Upper lobe of left lung (tissue), 4 donors: ENCODE results near the gene CCDC195.

Source experiments
- CTCF ChIP-seq, 6 experiments: fragments of 450-650 bp in 4 of 6; fragments of 200-600 bp in 2 of 6; sonication (generic) in 2 of 6; IDR thresholded peaks; one replicate each; pipeline ENCODE4 v1.5.1; 2016 to 2019; ENCODE audit warnings: antibody characterized with exemption in 6 of 6
- EP300 ChIP-seq, 4 donors: sonication (generic); formaldehyde crosslinking; IDR thresholded peaks; one replicate each; pipeline ENCODE4 v1.5.1; 2017; ENCODE audit warnings: antibody characterized with exemption in 4 of 4, control low read depth in 2 of 4
- POLR2A ChIP-seq, 4 donors: fragments of 450-650 bp; IDR thresholded peaks; one replicate each; pipeline ENCODE4 v1.5.1; 2016 to 2017; ENCODE audit warnings: antibody characterized with exemption in 4 of 4, mild to moderate bottlenecking in 2 of 4
- POLR2AphosphoS5 ChIP-seq, 2 donors: sonication (generic); formaldehyde crosslinking; IDR thresholded peaks; one replicate each; pipeline ENCODE4 v1.5.1; 2017; ENCODE audit warnings: antibody characterized with exemption in 2 of 2

- TF ChIP-seq CTCF (IDR thresholded peaks at IDR 0.05) (no peak), POLR2A (IDR thresholded peaks at IDR 0.05) (no peak), EP300 (IDR thresholded peaks at IDR 0.05) (no peak), POLR2AphosphoS5 (IDR thresholded peaks at IDR 0.05) (no peak)
These were observed 46.0 kb downstream of the CCDC195 start for GRCh38 chr2:224670203-224670602.
